IMR-90 (cell line): Measurements from ENCODE around the gene GSK3B. TPM values are rescaled to one million over a fixed set of nuclear protein-coding genes. Genes with fewer than 3 reads are reported as not detected.

Experiments used
- ATAC-seq: fragments of 200-7000 bp; cut with Tn5 transposase; 2 replicates; pipeline ENCODE4 v1.9.1; 2020; ENCODE audit warnings: low read depth, mild to moderate bottlenecking, moderate library complexity
- BruUV-seq: library from RNA; stranded (reverse); fragments of 400-500 nt; replicated peaks from 2 replicates; lab custom pipeline; 2021; lab: Mats Ljungman, UMichigan
- CTCF ChIA-PET: fragments of 300-600 bp; formaldehyde crosslinking; extraction: SDS; loops from one replicate; lab custom pipeline; 2021; ENCODE audit warnings: antibody characterized with exemption; lab: Yijun Ruan, JAX
- POLR2A ChIA-PET: fragments of 300-600 bp; sonication (Branson Sonifier 250); formaldehyde crosslinking; loops from one replicate; lab custom pipeline; 2022; ENCODE audit warnings: antibody characterized with exemption; ENCODE audit not compliant: unreplicated experiment; lab: Charles Lee
- DNase-seq: peaks from one replicate; pipeline ENCODE4 v3.0.0; 2013
- H2AFZ ChIP-seq: replicated peaks from 2 replicates; pipeline ENCODE3; 2013; ENCODE audit warnings: low read length, mild to moderate bottlenecking; ENCODE audit not compliant: poor library complexity
- H2AK5ac ChIP-seq: 2 replicates; pipeline ENCODE4 v1.6.1; 2013; ENCODE audit warnings: low read depth, low read length, inconsistent platforms
- H2AK9ac ChIP-seq: replicated peaks from 2 replicates; pipeline ENCODE3; 2013; ENCODE audit warnings: mild to moderate bottlenecking, low read depth, low read length, moderate library complexity; ENCODE audit not compliant: poor library complexity
- H2BK120ac ChIP-seq: 2 replicates; pipeline ENCODE4 v1.6.1; 2013; ENCODE audit warnings: low read depth, low read length, inconsistent platforms
- H2BK15ac ChIP-seq: 3 replicates; pipeline ENCODE4 v1.6.1; 2013; ENCODE audit warnings: low read depth, low read length, inconsistent platforms
- H2BK20ac ChIP-seq: 2 replicates; pipeline ENCODE4 v1.6.1; 2013; ENCODE audit warnings: low read depth, mild to moderate bottlenecking, inconsistent platforms, low read length, moderate library complexity
- H2BK5ac ChIP-seq: 2 replicates; pipeline ENCODE4 v1.6.1; 2013; ENCODE audit warnings: mild to moderate bottlenecking, low read depth, low read length, inconsistent platforms; ENCODE audit not compliant: poor library complexity, severe bottlenecking
- H3K14ac ChIP-seq: replicated peaks from 2 replicates; pipeline ENCODE4 v1.6.1; 2013; ENCODE audit warnings: low read depth, low read length, inconsistent platforms
- H3K18ac ChIP-seq: 2 replicates; pipeline ENCODE4 v1.6.1; 2013; ENCODE audit warnings: low read depth, low read length, control low read depth
- H3K23ac ChIP-seq: 2 replicates; pipeline ENCODE4 v1.6.1; 2013; ENCODE audit warnings: low read depth, low read length, inconsistent platforms
- H3K27ac ChIP-seq: 2 replicates; pipeline ENCODE4 v1.5.1; 2013; ENCODE audit warnings: mild to moderate bottlenecking, control low read depth, low read length; ENCODE audit not compliant: insufficient read depth
- H3K27me3 ChIP-seq: 2 replicates; pipeline ENCODE4 v1.6.1; 2013; ENCODE audit warnings: low read length; ENCODE audit not compliant: control insufficient read depth, insufficient read depth
- H3K36me3 ChIP-seq: 2 replicates; pipeline ENCODE4 v1.6.1; 2013; ENCODE audit warnings: low read length, mixed read lengths; ENCODE audit not compliant: control insufficient read depth, insufficient read depth
- H3K4ac ChIP-seq: 2 replicates; pipeline ENCODE4 v1.6.1; 2013; ENCODE audit warnings: low read depth, low read length, inconsistent platforms
- H3K4me1 ChIP-seq: 2 replicates; pipeline ENCODE4 v1.6.1; 2013; ENCODE audit warnings: low read length, mixed read lengths; ENCODE audit not compliant: control insufficient read depth, insufficient read depth
- H3K4me2 ChIP-seq: 2 replicates; pipeline ENCODE4 v1.6.1; 2013; ENCODE audit warnings: low read depth, mild to moderate bottlenecking, control low read depth, low read length, moderate library complexity
- H3K4me3 ChIP-seq: 2 replicates; pipeline ENCODE4 v1.5.1; 2013; ENCODE audit warnings: low read depth, mild to moderate bottlenecking, control low read depth, low read length, moderate library complexity; ENCODE audit not compliant: insufficient read depth
- H3K56ac ChIP-seq: 2 replicates; pipeline ENCODE4 v1.6.1; 2013; ENCODE audit warnings: low read length, inconsistent platforms; ENCODE audit not compliant: insufficient read depth; ENCODE audit errors: extremely low read depth
- H3K79me1 ChIP-seq, 2 experiments: 2 replicates each; pipeline ENCODE4 v1.6.1; 2013; ENCODE audit warnings: low read length in 2 of 2, inconsistent platforms in 1 of 2, low read depth in 1 of 2
- H3K9ac ChIP-seq: 2 replicates; pipeline ENCODE4 v1.6.1; 2013; ENCODE audit warnings: low read depth, low read length, control low read depth
- H3K9me1 ChIP-seq: 2 replicates; pipeline ENCODE4 v1.6.1; 2013; ENCODE audit warnings: low read length, inconsistent platforms; ENCODE audit not compliant: insufficient read depth
- H3K9me3 ChIP-seq: 2 replicates; pipeline ENCODE4 v1.6.1; 2013; ENCODE audit warnings: low read length; ENCODE audit not compliant: control insufficient read depth, insufficient read depth
- H4K20me1 ChIP-seq: 2 replicates; pipeline ENCODE4 v1.6.1; 2013; ENCODE audit warnings: low read length, inconsistent platforms; ENCODE audit not compliant: insufficient read depth
- H4K5ac ChIP-seq: 2 replicates; pipeline ENCODE4 v1.6.1; 2013; ENCODE audit warnings: mild to moderate bottlenecking, low read depth, low read length, control low read depth
- H4K8ac ChIP-seq, 2 experiments: 2 replicates each; pipeline ENCODE4 v1.6.1; 2013; ENCODE audit warnings: low read depth in 2 of 2, low read length in 2 of 2, control low read depth in 1 of 2, inconsistent platforms in 1 of 2
- H4K91ac ChIP-seq: 2 replicates; pipeline ENCODE4 v1.6.1; 2013; ENCODE audit warnings: low read depth, low read length, inconsistent platforms; ENCODE audit not compliant: insufficient read depth
- BHLHE40 ChIP-seq: fragments of 150-350 bp; IDR thresholded peaks from 2 replicates; pipeline ENCODE4 v1.6.1; 2016; ENCODE audit warnings: mild to moderate bottlenecking, low read depth, low read length
- CEBPB ChIP-seq: IDR thresholded peaks from 2 replicates; pipeline ENCODE4 v1.6.1; 2012; ENCODE audit warnings: low read depth, low read length, improper control_type of control experiment
- CHD1 ChIP-seq: IDR thresholded peaks from 2 replicates; pipeline ENCODE4 v1.6.1; 2012; ENCODE audit warnings: low read depth, low read length, improper control_type of control experiment
- FOS ChIP-seq: fragments of 150-350 bp; IDR thresholded peaks from 2 replicates; pipeline ENCODE4 v1.6.1; 2016; ENCODE audit warnings: low read depth, low read length
- MAFK ChIP-seq: IDR thresholded peaks from 2 replicates; pipeline ENCODE4 v1.6.1; 2012; ENCODE audit warnings: low read depth, low read length, improper control_type of control experiment
- MAZ ChIP-seq: IDR thresholded peaks from 2 replicates; pipeline ENCODE4 v1.6.1; 2012; ENCODE audit warnings: low read depth, mild to moderate bottlenecking, low read length, improper control_type of control experiment, moderate library complexity, borderline replicate concordance
- MXI1 ChIP-seq: IDR thresholded peaks from 2 replicates; pipeline ENCODE4 v1.6.1; 2012; ENCODE audit warnings: low read depth, mild to moderate bottlenecking, low read length, moderate library complexity, borderline replicate concordance
- NFE2L2 ChIP-seq: fragments of 150-350 bp; IDR thresholded peaks from 2 replicates; pipeline ENCODE4 v1.6.1; 2016; ENCODE audit warnings: low read depth, mild to moderate bottlenecking, low read length
- POLR2A ChIP-seq: IDR thresholded peaks from 2 replicates; pipeline ENCODE4 v1.6.1; 2012; ENCODE audit warnings: mild to moderate bottlenecking, low read depth, low read length
- RAD21 ChIP-seq: IDR thresholded peaks from 2 replicates; pipeline ENCODE4 v1.6.1; 2012; ENCODE audit warnings: low read length, improper control_type of control experiment
- RCOR1 ChIP-seq: IDR thresholded peaks from 2 replicates; pipeline ENCODE4 v1.6.1; 2012; ENCODE audit warnings: mild to moderate bottlenecking, low read length, improper control_type of control experiment; ENCODE audit not compliant: insufficient replicate concordance
- RFX5 ChIP-seq: IDR thresholded peaks from 2 replicates; pipeline ENCODE4 v1.8.0; 2012; ENCODE audit warnings: low read depth, mild to moderate bottlenecking, low read length, moderate library complexity
- SMC3 ChIP-seq: fragments of 150-350 bp; IDR thresholded peaks from 2 replicates; pipeline ENCODE4 v1.6.1; 2016; ENCODE audit warnings: low read depth, mild to moderate bottlenecking, antibody characterized with exemption, low read length, moderate library complexity
- WGBS, 2 experiments: methylation state at CpG; one replicate each; pipeline versions ENCODE4 v1.1.5 to v1.1.7; 2013; ENCODE audit warnings: missing lambda C conversion rate in 2 of 2; ENCODE audit not compliant: insufficient read length in 1 of 2; ENCODE audit errors: extremely low coverage in 2 of 2; 5-methylcytosine and 5-hydroxymethylcytosine counted together
- dilution Hi-C: fragments of 300-500 bp; cut with HindIII; formaldehyde crosslinking; loops from one replicate; pipeline ENCODE4 v1.14.3; 2018; ENCODE audit warnings: low sequenced_read_pairs; ENCODE audit not compliant: unreplicated experiment
- in situ Hi-C: fragments of 300-500 bp; cut with MboI; formaldehyde crosslinking; loops from 3 replicates; pipeline ENCODE4 v1.14.3; 2019; ENCODE audit warnings: low sequenced_read_pairs, inconsistent platforms, mixed read lengths
- intact Hi-C: fragments of 100-400 bp; cut with micrococcal nuclease; formaldehyde crosslinking; loops from 2 replicates; pipeline ENCODE4 v1.10.0; 2022
- polyA plus RNA-seq, 3 experiments: library from polyadenylated mRNA; depleted of rRNA; stranded (reverse); fragments of >200 nt; gene quantifications; 2 replicates each; pipeline ENCODE4 v1.2.3, GENCODE V29; 2012; ENCODE audit warnings: low replicate concordance in 1 of 3
- total RNA-seq: library from RNA; depleted of rRNA; stranded (reverse); fragments of >200 nt; gene quantifications from 2 replicates; pipeline ENCODE4 v1.2.3, GENCODE V29; 2012
- TF ChIP-seq, protein P1 (sequence below): conservative IDR thresholded peaks from 2 replicates; pipeline ENCODE4 v1.5.1; 2012; ENCODE audit warnings: mild to moderate bottlenecking, low read depth, low read length, improper control_type of control experiment
- TF ChIP-seq, protein P2 (sequence below): fragments of 150-350 bp; IDR thresholded peaks from 2 replicates; pipeline ENCODE4 v1.6.1; 2017; ENCODE audit warnings: mild to moderate bottlenecking, antibody characterized with exemption, low read length, low read depth
- TF ChIP-seq, protein P3 (sequence below): fragments of 150-350 bp; IDR thresholded peaks from 2 replicates; pipeline ENCODE4 v1.6.1; 2016; ENCODE audit warnings: low read depth, mild to moderate bottlenecking, low read length, moderate library complexity, borderline replicate concordance

The GSK3B gene
- total and polyA plus RNA-seq, 2 of the 4 experiments (the other 2 are of a cell fraction) = 19.2 to 33.2 TPM

GRCh38 chr3:119858957-119859356, 235.3 kb downstream of the GSK3B start:
- Histone ChIP-seq H2BK5ac (no peak overlapping the region), H2BK15ac (no peak overlapping the region), H3K18ac (no peak overlapping the region), H3K56ac (no peak overlapping the region), H3K9me1 (no peaks in the 10 kb centered on the region), H2BK20ac (no peak overlapping the region), H3K27me3 (no peaks in the 10 kb centered on the region), H4K5ac (no peak overlapping the region), H3K27ac (no peak overlapping the region), H2BK120ac (no peak overlapping the region), H4K91ac (no peak overlapping the region), H2AFZ (no peak overlapping the region), H3K36me3 (peaks cover 9% of the 10 kb centered on the region), H3K79me1 (peaks cover 0 to 12% of the 10 kb centered on the region in 2 experiments; a peak in 1 of 4 replicates), H3K4me3 (no peak overlapping the region), H3K9me3 (peaks cover 6% of the 10 kb centered on the region), H3K9ac (no peak overlapping the region), H3K23ac (no peak overlapping the region), H4K20me1 (no peaks in the 10 kb centered on the region), H3K4me1 (no peaks in the 10 kb centered on the region), H3K4ac (no peak overlapping the region), H2AK5ac (no peak overlapping the region), H3K4me2 (no peak overlapping the region), H3K14ac (no peak overlapping the region), H4K8ac (no peak overlapping the region), H2AK9ac (no peak overlapping the region)
- in situ Hi-C loops (no loop called here), dilution Hi-C loops (no loop called here), intact Hi-C loops (no loop called here)
- ATAC-seq (no peak), DNase-seq (no peak)
- TF ChIP-seq, protein P1, sequence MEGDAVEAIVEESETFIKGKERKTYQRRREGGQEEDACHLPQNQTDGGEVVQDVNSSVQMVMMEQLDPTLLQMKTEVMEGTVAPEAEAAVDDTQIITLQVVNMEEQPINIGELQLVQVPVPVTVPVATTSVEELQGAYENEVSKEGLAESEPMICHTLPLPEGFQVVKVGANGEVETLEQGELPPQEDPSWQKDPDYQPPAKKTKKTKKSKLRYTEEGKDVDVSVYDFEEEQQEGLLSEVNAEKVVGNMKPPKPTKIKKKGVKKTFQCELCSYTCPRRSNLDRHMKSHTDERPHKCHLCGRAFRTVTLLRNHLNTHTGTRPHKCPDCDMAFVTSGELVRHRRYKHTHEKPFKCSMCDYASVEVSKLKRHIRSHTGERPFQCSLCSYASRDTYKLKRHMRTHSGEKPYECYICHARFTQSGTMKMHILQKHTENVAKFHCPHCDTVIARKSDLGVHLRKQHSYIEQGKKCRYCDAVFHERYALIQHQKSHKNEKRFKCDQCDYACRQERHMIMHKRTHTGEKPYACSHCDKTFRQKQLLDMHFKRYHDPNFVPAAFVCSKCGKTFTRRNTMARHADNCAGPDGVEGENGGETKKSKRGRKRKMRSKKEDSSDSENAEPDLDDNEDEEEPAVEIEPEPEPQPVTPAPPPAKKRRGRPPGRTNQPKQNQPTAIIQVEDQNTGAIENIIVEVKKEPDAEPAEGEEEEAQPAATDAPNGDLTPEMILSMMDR = no peak
- TF ChIP-seq NFE2L2 (no peak), MAFK (no peak), RAD21 (no peak), CEBPB (no peak), POLR2A (no peak), BHLHE40 (no peak), RCOR1 (no peak), MAZ (no peak), MXI1 (no peak), CHD1 (no peak), SMC3 (no peak), RFX5 (no peak), FOS (no peak)
- TF ChIP-seq, protein P2, sequence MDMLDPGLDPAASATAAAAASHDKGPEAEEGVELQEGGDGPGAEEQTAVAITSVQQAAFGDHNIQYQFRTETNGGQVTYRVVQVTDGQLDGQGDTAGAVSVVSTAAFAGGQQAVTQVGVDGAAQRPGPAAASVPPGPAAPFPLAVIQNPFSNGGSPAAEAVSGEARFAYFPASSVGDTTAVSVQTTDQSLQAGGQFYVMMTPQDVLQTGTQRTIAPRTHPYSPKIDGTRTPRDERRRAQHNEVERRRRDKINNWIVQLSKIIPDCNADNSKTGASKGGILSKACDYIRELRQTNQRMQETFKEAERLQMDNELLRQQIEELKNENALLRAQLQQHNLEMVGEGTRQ = no peak
- TF ChIP-seq, protein P3, sequence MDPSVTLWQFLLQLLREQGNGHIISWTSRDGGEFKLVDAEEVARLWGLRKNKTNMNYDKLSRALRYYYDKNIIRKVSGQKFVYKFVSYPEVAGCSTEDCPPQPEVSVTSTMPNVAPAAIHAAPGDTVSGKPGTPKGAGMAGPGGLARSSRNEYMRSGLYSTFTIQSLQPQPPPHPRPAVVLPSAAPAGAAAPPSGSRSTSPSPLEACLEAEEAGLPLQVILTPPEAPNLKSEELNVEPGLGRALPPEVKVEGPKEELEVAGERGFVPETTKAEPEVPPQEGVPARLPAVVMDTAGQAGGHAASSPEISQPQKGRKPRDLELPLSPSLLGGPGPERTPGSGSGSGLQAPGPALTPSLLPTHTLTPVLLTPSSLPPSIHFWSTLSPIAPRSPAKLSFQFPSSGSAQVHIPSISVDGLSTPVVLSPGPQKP = no peak
- no CpG with 5 or more reads among the region's 2 CpGs for WGBS, 2 experiments
- ChIA-PET CTCF (no interaction called here), POLR2A (no interaction called here)
- BruUV-seq = no TSS peak
